ENCODE results near the gene AQP12A.
"Not testable (repeated sequence)": the region's sequence is repeated elsewhere in the genome, so short reads cannot be mapped to it uniquely, and the experiment has no call there.

The AQP12A gene, protein sequence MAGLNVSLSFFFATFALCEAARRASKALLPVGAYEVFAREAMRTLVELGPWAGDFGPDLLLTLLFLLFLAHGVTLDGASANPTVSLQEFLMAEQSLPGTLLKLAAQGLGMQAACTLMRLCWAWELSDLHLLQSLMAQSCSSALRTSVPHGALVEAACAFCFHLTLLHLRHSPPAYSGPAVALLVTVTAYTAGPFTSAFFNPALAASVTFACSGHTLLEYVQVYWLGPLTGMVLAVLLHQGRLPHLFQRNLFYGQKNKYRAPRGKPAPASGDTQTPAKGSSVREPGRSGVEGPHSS

DNA sequence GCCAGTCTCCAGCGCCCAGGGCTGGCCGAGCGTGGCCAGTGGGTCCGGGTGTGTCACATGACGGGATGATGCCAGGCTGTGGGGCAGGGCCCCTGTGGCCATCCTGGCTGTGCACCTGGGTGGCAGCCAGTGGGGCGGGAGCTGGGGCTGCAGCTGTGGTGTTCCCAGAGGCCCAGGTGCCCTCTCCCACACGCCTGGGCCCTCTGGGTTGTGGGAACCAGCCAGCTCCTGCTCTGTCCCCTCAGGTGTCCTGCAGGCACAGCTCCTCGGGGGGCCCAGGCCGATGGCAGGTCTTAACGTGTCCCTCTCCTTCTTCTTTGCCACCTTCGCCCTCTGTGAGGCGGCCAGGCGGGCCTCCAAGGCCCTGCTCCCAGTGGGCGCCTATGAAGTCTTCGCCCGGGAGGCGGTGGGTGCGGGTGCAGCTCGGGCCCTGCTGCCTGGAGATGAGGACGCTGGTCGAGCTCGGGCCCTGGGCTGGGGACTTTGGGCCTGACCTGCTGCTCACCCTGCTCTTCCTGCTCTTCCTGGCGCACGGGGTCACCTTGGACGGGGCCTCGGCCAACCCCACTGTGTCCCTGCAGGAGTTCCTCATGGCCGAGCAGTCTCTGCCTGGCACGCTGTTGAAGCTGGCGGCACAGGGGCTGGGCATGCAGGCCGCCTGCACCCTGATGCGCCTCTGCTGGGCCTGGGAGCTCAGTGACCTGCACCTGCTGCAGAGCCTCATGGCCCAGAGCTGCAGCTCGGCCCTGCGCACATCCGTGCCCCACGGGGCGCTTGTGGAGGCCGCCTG, at the start of gene AQP12A:
Gene AQP12A (plus strand): TSS at position 236 of the 790 bp plus-strand sequence. CDS start 48 bp downstream, at position 284.
- not testable (repeated sequence) for DNase-seq (ENCODE audit: low spot score)

DNA sequence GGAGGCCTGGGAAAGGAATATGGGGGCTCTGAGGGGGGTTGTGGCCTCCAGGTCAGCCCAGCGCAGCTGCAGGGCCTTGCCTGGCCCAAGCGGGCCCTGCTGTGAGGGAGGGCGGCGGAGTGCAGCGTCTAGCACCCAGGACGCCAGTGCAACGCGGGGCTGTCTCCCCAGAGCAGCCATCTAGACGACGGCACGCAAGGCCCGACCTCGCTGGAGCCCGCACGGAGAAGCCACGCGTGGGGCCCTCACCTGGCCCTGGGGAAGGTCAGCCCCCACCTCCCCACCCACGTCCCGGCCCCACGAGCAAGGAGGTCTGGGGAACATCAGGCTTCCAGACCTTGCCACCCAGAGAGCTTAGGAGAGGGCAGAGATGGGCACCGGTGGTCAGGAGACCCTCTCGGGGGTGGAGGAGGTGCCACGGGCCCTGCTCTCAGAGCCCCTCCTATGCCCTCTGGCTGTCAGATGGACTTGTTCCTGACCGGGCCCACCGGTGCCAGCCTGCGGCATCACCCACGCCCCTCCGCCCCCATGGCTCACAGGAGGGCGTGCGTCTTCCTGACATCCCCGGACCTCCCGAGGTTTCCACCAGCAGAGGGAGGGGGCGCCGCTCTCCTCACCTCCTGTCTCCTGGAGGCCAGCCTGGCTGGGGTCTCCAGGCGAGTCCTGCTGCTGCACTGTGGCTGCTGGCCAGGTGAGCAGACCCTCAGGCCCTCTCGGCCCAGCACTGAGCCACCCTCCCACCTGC, 49.4 kb upstream of the AQP12A start:
- DNase-seq (ENCODE audit: low spot score) = no peak

DNA sequence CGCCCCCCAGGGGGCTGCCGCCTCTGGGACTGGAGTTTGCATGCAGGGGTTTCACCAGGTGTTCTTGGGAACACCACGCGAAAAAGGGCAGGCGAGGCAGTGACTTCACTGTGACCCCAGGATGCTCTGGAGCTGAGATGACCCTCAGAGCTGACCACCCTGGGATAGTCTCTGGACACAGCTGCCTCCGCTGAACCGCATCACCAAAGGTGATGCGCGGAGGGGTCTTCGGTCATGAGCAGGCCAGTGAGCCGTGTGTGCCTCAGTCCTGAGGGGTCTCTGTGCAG, 48.9 kb upstream of the AQP12A start:
- DNase-seq (ENCODE audit: low spot score) = no peak

DNA sequence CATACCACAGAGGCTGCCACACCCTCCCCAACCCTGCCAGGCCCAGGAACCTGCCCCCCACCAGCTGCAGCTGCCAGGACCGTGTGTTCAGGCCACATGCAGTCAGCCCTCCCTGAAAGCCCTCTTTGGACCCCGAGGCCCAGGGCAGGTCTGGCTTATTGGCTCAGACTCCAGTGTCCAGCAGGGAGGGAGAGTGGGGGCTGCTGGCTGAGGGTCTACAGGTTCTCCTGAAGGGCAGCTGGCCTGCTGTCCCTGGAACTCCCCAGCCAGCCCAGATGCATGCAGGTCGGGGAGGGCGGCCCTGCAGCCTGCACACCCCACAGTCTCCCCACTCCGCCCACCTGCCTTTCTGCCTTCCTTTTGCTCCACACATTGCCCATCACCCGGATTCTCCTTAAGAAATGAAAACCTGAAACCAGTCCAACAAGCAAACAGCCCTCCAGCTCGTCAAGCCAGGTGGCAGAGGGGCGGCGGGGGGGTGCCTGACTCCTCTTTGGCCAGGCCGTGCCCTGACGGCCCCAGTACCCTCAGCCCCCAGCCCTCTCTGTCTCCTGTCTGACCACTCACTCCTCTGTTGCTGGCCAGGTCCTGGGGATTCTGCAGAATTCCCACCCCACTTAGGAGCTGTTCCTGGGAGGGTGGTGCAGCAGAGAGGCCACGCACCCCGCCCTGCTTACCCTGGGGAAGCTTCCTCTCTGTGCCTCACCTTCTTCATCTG, 48.4 kb upstream of the AQP12A start:
- no peak for DNase-seq (ENCODE audit: low spot score)

DNA sequence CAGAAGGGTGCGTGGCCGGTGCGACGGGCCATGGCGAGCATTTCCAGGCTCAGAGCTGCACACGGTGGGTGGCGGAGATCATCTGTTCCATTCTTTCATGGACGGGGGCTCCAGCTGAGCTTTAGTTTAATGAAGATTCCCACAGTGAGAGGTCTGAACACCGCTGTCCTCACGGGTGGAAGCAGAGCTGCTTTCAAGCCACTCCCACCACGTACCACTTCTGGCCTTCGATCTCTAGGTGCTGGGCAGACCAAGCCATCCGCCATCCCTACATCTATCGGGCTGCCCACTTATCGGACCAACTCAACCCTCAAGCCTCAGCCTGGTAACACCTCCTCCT, 47.9 kb upstream of the AQP12A start:
- DNase-seq (ENCODE audit: low spot score) = no peak

DNA sequence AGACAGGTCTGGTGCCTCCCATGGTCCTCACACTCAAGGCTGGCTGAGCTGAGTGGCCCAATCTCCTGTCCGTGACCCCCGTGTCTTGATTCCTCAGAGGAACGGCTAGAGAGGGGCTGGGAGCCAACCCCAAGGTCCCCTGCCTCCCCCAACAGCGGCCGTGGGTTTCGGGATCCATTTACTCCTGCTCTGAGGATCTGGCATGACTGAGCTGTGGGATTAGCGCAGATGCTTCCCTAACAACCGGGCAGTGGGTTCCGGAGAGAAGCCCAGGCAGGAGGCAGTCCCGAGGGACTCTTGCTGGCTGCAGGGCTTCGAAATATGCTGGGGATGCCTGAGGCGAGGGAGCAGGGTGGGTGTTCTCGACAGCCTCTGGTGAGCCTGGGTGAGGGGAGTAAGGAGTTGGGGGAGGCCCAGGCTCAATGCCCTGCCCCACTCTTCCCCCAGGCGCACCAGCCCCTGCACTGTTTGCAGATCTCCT, 47.5 kb upstream of the AQP12A start:
- DNase-seq (ENCODE audit: low spot score) = no peak

DNA sequence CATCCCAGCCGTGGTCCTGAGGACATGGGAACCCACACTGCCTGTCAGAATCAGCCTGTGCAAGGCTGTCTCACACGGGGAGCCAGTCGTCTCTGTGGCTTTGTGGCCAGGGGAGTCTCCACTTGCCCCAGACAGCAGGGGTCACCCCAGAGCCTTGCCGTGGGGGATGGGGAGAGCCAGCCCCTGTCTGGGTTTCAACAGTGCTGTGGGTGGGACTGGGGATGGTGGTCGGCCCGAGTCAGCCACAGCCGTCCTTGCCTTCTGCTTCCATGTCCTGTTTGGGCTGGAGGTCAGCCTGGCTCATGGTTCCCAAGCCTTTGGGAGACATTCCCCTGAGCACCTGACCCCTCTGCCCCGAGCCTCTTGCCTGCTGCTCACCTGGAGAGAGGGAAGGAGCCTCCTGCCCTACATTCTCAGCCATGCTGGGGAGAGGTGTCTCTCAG, 46.8 kb upstream of the AQP12A start:
- no peak for DNase-seq (ENCODE audit: low spot score)

DNA sequence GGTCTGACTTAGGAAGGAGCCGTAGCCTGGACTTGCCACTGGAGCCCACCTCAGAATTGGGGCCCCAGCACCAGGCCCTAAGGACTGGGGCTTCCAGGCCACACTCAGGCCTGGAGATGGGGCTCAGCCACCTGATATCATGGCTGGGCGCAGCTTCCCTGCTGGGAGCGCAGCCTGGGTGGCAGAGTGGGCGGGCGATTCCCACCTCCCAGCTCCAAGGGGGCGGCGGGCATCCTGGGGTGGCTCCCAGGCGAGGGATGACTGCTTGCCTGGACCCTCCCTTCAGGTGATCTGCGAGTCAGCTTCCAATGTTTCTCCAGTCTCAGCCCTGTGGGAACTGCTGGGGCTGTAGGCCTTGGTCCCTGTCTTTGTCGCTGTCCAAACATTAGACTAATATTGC, 46.3 kb upstream of the AQP12A start:
- no peak for DNase-seq (ENCODE audit: low spot score)

DNA sequence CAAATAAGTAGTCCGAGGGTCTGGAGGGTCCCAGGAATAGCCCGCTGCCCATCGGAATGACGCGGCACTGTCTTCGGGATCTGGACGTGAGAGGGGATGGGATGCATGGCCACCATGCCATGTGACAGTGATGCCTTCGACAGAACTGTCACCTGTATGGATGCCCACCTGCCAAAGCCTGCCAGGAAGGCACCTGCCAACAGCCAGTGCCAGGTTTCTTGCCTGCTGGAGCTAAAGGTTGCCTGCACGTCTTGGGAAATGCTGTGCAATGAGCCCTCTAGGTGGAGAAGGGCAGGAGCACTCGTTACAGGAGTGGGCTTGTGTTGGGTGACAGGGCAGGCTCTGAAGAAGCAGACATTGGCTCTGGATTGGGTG, 45.9 kb upstream of the AQP12A start:
- no peak for DNase-seq (ENCODE audit: low spot score)

DNA sequence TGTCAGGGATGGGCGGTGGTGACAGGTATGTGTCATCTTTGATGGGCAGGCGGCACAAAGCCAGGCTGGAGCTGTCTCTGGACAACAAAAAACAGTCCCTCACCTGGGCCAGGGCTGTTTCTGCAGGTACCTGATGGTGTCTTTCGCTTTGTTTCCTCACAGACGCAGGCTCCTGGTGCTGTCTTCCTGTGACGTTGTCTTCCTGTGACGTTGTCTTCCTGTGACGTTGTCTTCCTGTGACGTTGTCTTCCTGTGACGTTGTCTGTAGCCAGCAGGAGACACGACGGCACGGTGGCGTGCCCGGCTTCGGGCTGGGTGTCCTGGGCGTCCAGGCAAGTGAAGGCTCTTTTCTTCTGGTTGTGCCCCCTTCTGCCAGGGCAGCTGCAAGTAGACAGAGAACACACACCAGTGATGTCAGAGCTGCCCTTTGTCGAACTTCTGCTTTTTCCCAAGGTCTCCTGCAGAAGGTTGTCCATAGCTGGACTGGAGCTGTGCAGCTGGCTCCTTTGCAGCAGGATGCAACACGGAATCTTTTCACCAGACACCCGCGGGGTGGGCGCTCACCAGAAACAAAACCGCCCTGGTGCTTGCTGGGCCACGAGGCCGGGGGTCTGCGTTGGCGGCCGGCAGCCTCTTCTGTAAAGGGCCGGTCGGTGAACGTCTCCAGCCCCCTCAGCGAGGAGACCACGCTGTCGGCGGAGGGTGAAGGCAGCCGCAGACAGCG, 45.3 kb upstream of the AQP12A start:
- no peak for DNase-seq (ENCODE audit: low spot score)

DNA sequence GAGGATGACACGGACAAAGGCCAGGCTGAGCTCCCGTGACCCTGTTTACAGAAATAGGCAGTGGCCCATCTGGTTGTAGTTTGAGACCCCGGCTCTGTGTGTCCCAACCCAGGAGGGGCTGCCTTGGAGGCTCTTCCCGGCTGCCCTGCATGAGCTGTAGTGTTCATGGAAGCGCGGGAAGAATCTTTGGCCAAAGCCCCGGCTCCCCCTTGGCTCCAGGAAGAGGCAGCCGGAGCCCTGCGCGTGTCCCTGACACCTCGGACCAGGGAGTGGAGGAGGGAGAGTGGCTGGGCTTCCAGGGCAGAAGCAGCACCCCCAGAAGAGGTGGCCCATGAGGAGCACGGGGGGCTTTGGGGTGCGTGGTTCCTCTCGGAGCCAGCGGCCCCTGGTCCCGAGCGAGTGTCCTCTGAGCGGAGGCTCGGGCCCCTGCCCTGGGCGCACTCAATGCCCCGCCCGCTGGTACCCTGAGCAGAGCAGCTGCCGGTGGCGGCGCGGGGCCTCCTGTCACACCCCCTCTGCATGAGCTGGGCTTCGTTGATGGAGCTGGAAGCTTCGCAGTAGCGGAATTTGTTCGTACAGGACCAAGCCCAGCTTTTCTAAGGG, 44.7 kb upstream of the AQP12A start:
- no peak for DNase-seq (ENCODE audit: low spot score)

DNA sequence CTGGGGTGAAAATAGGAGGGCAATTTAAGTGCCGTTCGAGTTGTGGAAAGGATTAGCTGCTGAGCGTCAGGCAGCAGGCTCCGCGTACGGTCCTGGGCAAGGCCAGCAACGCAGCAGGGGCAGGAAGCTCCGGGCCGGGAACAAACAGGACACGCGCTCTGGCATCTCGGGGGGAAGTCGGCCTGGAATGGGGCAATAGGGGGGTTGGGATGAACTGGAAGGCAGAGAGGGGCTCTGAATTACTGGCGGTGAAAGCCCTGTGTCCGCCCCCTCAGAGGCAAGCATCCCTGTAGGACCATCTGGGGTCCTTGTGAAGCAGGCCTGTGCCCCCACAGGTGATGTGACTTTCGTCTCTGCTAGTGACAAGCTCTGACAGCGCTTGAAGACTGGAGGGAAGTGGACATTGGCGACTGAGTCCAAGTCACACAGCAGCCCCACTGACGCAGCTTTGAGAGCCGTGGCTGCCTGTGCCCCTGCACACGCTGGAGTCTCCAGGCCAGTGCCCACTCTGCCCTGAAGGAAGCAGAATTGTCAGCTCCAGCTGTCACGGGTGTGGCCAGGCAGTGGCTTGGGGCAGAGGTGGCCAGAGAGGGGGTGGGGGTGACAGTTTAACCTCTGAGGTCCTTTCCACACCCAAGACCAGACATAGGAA, 44.0 kb upstream of the AQP12A start:
- no peak for DNase-seq (ENCODE audit: low spot score)

DNA sequence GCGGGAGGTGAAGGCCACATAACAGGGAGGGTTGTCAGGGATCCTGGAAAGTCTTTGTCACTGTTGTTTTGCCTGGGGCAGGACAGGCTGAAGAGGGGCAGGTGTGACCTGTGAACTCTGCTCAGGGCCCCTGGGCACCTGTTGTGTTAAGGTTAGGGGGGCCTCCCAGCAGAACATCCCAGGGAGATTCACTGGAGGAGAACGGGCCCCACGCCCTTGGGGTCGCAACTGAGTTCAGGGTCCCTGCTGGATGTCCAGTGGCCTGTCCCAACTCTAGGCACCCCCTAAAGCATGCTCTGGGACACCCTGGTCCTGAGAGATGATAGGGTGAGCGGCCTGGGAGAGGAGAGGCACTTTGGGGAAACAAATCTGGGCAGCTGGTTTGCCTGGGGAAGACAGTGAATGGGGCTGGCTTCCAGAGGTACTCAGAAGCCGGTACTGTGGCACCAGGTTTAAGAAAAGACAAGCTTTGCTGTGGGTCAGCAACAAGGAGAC, 43.5 kb upstream of the AQP12A start:
- DNase-seq (ENCODE audit: low spot score) = no peak

DNA sequence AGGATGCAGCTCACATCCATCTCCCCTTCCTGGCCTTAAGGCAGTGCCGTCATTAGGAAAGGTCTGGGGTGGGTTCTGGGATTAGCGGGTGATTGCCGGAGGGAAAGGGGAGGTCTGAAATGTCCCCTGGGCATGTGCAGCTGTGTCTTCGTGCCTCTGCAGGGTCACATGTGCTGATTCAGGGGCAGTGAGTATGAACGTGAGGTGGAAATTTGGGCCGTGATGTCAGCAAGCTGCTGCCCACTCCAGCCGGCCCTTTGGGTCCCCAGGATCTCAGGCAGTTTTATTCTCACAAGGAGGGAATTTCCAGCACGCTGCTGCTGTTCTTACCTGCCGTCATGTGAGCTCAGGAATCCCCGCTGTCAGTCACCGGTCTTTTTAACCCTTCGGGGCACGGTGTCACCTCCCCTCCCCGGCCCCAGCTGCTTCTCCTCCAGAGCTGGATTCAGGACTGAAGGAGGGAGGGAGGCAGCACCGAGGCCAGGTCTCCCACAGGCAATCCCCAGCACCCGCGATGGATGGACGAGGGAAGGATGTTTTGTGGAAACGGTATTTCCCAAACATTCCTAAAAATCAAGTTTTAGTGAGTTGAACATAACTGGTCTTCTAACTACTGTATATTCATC, 42.9 kb upstream of the AQP12A start:
- no peak for DNase-seq (ENCODE audit: low spot score)

DNA sequence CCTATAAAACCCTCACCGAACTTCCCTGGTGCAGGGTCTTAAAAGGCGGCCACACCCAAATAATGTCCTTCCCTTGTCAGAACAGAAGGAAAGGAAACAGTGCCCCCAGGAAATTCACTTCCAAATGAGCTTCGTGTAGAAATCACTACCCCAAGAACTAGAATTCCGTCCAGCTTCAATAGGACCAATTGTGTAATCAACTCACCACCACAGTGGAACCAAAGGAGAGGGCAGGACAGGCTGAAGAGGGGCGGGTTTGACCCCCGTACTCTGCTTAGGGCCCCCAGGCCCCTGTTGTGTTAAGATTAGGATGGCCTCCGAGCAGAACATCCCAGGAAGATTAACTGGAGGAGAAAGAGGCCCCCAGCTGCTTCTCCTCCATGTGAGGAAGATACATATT, 42.3 kb upstream of the AQP12A start:
- no peak for DNase-seq (ENCODE audit: low spot score)

DNA sequence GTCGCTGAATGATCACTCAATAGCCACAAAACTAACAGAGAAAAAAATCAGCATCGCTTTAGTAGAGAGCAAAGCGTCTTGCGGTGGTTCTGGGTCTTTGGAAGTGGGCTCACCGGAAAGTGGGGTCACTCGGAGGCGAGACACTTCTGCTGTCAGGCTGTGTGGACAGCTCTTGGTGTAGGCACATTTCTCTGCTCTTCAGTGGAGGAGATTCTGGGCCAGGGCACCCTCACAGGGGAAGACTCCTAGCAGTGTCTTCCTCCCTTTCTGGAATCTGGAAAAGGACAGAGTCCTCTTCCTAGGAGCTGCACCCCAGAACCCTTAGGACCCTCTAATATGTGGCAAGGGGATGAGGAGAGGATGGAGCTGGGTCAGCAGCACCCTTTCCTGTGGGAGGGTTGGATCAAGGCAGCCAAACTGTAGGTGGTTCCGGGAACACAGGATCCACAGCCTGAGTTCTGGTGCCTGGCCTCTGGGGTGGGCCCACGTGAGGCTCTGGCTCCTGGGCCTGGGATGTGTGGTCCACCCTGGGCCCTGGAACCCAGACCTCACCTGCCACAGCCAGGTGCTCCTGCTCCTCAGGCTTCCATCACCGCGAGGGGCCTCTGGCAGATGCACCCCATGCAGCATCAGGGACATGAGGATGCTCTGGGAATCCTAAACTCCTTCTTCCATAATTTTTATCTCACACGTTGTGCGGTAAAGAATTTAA, 41.3 kb upstream of the AQP12A start:
- DNase-seq (ENCODE audit: low spot score) = no peak

DNA sequence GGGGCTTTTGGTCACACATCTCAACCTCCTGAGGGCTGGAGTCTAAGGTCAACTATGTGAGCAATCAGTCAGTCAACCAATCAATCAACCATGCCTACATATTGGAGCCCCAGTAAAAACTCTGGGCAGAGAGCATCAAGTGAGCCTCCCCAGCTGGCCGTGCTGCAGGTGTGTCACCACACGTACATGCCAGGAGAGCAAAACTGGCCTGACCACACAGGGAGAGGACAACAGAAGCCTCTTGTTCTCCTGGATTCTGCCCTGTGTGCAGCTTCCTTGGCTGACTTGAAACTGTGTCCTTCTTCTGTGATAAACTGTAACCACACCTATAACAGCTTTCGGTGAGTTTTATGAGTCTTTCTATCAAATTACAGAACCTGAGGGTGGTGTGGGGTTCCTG, 40.5 kb upstream of the AQP12A start:
- no peak for DNase-seq (ENCODE audit: low spot score)

DNA sequence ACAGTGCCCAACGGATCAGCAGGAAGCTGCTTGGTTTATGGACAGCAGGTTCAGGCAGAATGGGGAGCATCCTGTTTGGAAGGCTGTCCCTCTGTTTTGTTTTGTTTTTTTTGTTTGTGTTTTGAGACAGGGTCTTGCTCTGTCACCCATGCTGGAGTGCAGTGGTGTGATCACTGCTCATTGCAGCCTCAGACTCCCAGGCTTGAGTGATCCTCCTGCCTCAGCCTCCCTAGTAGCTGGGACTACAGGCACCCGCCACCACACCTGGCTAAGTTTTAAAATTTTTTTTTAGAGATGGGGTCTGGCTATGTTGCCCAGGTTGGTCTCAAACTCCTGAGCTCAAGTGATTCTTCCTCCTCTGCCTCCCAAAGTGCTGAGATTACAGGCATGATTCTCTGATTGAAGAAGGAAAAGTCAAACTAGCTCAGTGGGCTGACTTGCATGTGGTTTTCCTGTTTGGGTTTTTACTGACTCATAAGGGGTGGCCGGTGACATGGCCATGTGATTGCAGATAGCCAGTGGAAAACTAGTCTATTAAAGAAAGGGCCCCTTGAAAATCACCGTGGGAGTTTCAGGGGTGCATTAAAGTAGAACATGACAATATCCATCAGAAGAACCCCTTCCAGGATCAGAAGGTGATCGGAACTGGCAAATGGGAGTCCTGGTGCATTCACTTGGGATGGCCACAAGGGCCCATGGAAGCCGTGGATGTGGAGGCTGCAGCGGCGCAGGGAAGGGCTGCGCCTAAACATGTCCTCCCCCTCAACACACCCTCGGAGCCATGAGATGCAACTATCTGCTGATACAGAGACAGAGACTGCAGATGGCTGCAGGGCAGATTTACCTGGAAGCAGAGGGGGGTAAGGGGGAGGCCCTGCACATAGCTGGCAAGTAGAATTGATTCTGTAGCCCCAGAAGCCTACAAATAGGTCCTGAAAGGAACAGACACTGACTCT, 35.5 kb upstream of the AQP12A start:
- DNase-seq (ENCODE audit: low spot score) = peak; percentile 30

All from pons (tissue), 1 donor.